CD14-positive monocyte (primary cell): ENCODE results near the gene ATPAF2. TPM values are rescaled to one million over a fixed set of nuclear protein-coding genes. Genes with fewer than 3 reads are reported as not detected.

ENCODE experiments used
- DNase-seq, 3 donors: peaks; one replicate each; pipeline ENCODE4 v3.0.0-alpha.2; 2011 to 2022
- H2AFZ ChIP-seq: 2 replicates; pipeline ENCODE4 v1.6.0; 2012; ENCODE audit warnings: mild to moderate bottlenecking, low read depth, low read length, inconsistent platforms; ENCODE audit not compliant: insufficient read depth, poor library complexity, severe bottlenecking
- H3K27ac ChIP-seq, 2 donors: 1 replicate in 1 of 2; 2 replicates in 1 of 2; pipeline ENCODE4 v1.5.1; 2012 to 2013; ENCODE audit warnings: low read length in 2 of 2, control low read depth in 1 of 2, inconsistent platforms in 1 of 2, low read depth in 1 of 2, mild to moderate bottlenecking in 1 of 2
- H3K27me3 ChIP-seq, 2 donors: one replicate each; pipeline versions ENCODE4 v1.6.0 to v1.6.1; 2011 to 2013; ENCODE audit warnings: low read length in 2 of 2; ENCODE audit not compliant: control insufficient read depth in 2 of 2, insufficient read depth in 2 of 2
- H3K36me3 ChIP-seq, 2 donors: replicated peaks in 1 of 2; 1 replicate in 1 of 2; 2 replicates in 1 of 2; pipeline versions ENCODE4 v1.5.1 to v1.6.1; 2012 to 2013; ENCODE audit warnings: low read length in 2 of 2, control low read depth in 1 of 2, inconsistent platforms in 1 of 2, mild to moderate bottlenecking in 1 of 2; ENCODE audit not compliant: insufficient read depth in 2 of 2, control insufficient read depth in 1 of 2
- H3K4me1 ChIP-seq, 2 donors: 1 replicate in 1 of 2; 2 replicates in 1 of 2; pipeline versions ENCODE4 v1.5.1 to v1.6.1; 2012 to 2013; ENCODE audit warnings: low read length in 2 of 2, control low read depth in 1 of 2, inconsistent platforms in 1 of 2, mild to moderate bottlenecking in 1 of 2, moderate library complexity in 1 of 2; ENCODE audit not compliant: insufficient read depth in 2 of 2, control insufficient read depth in 1 of 2
- H3K4me2 ChIP-seq: replicated peaks from 2 replicates; pipeline ENCODE3; 2012; ENCODE audit warnings: low read length, moderate library complexity, mild to moderate bottlenecking; ENCODE audit not compliant: poor library complexity, severe bottlenecking; ENCODE audit errors: extremely low read depth
- H3K4me3 ChIP-seq, 3 experiments: fragments of 200-600 bp in 1 of 3; sonication (generic) in 1 of 3; replicated peaks in 1 of 3; 1 replicate in 2 of 3; 2 replicates in 1 of 3; pipeline ENCODE4 v1.5.1; 2011 to 2013; ENCODE audit warnings: low read length in 3 of 3, mild to moderate bottlenecking in 3 of 3, control low read depth in 2 of 3, low read depth in 2 of 3, inconsistent platforms in 1 of 3, moderate library complexity in 1 of 3
- H3K79me2 ChIP-seq: 2 replicates; pipeline ENCODE4 v1.6.0; 2012; ENCODE audit warnings: mild to moderate bottlenecking, control low read depth, inconsistent platforms, low read length, moderate library complexity; ENCODE audit not compliant: insufficient read depth
- H3K9ac ChIP-seq: 2 replicates; pipeline ENCODE4 v1.6.0; 2017; ENCODE audit warnings: low read length, mild to moderate bottlenecking; ENCODE audit not compliant: insufficient read depth, poor library complexity, severe bottlenecking
- H3K9me3 ChIP-seq, 2 donors: replicated peaks in 1 of 2; 1 replicate in 1 of 2; 2 replicates in 1 of 2; pipeline versions ENCODE4 v1.5.1 to v1.6.1; 2012 to 2013; ENCODE audit warnings: low read length in 2 of 2, control low read depth in 1 of 2; ENCODE audit not compliant: control insufficient read depth in 1 of 2, insufficient read depth in 1 of 2
- H4K20me1 ChIP-seq: 2 replicates; pipeline ENCODE4 v1.6.0; 2012; ENCODE audit warnings: mild to moderate bottlenecking, low read length, control low read depth, moderate library complexity; ENCODE audit not compliant: insufficient read depth
- H3K27ac Mint-ChIP-seq, 7 donors: one replicate each; pipeline ENCODE4 v1.8.0; 2020; ENCODE audit warnings: mild to moderate bottlenecking in 7 of 7, mixed read lengths in 7 of 7, moderate library complexity in 6 of 7, inconsistent platforms in 2 of 7
- H3K27me3 Mint-ChIP-seq, 3 donors: one replicate each; pipeline ENCODE4 v1.8.0; 2021 to 2022; ENCODE audit warnings: low read depth in 3 of 3, mild to moderate bottlenecking in 3 of 3, mixed read lengths in 3 of 3, moderate library complexity in 3 of 3, inconsistent platforms in 1 of 3
- H3K36me3 Mint-ChIP-seq, 2 donors: one replicate each; pipeline ENCODE4 v1.8.0; 2020; ENCODE audit warnings: mixed read lengths in 2 of 2, inconsistent platforms in 1 of 2, mild to moderate bottlenecking in 1 of 2
- H3K4me1 Mint-ChIP-seq: one replicate; pipeline ENCODE4 v1.8.0; 2020; ENCODE audit warnings: mild to moderate bottlenecking, mixed read lengths
- H3K4me3 Mint-ChIP-seq, 2 donors: one replicate each; pipeline ENCODE4 v1.8.0; 2020; ENCODE audit warnings: mild to moderate bottlenecking in 2 of 2, mixed read lengths in 2 of 2, moderate library complexity in 1 of 2
- H3K9me3 Mint-ChIP-seq, 7 donors: one replicate each; pipeline ENCODE4 v1.8.0; 2020 to 2022; ENCODE audit warnings: mixed read lengths in 7 of 7, mild to moderate bottlenecking in 6 of 7, moderate library complexity in 6 of 7, inconsistent platforms in 2 of 7
- CTCF ChIP-seq: fragments of 200-600 bp; IDR thresholded peaks from one replicate; pipeline ENCODE4 v1.8.0; 2022; ENCODE audit warnings: antibody characterized with exemption, mild to moderate bottlenecking
- WGBS: methylation state at CpG from one replicate; pipeline ENCODE4 v1.1.5; 2013; ENCODE audit warnings: missing lambda C conversion rate; ENCODE audit not compliant: insufficient coverage; 5-methylcytosine and 5-hydroxymethylcytosine counted together
- intact Hi-C, 2 donors: fragments of 100-400 bp; cut with micrococcal nuclease; formaldehyde crosslinking; loops; one replicate each; pipeline versions ENCODE4 v1.15.0 to v1.15.1; 2023
- polyA plus RNA-seq, 3 donors: library from polyadenylated mRNA; depleted of rRNA in 1 of 3; unstranded in 2 of 3; stranded (reverse) in 1 of 3; fragments of 300-500 nt in 2 of 3; fragments of >200 nt in 1 of 3; fragmentation: Illumina TruSeq in 2 of 3; gene quantifications; 1 replicate in 2 of 3; 2 replicates in 1 of 3; pipeline ENCODE4 v1.2.3, GENCODE V29; 2012 to 2021

ATPAF2 gene
- polyA plus RNA-seq, 3 donors = 41.3 to 50.8 (median 44.9) TPM

GRCh38 chr17:18019838-18020154 is 19.2 kb downstream of the ATPAF2 start:
- TF ChIP-seq CTCF = no peak
- no peak for DNase-seq
- peaks cover 1% of the 10 kb centered on the region for H4K20me1 ChIP-seq
- H3K9me3 ChIP-seq = no peaks in the 10 kb centered on the region
- no peaks in the 10 kb centered on the region for H3K27me3 ChIP-seq
- H3K27ac Mint-ChIP-seq = no peak overlapping the region
- H3K4me3 ChIP-seq = no peak overlapping the region
- H3K36me3 ChIP-seq = peaks cover 79 to 96% of the 10 kb centered on the region in 2 donors
- intact Hi-C loops = loop anchor here in 1 of 2 donors (10.0 kb wide), 1 partner anchor 205 kb away; no protein-coding TSS in a partner anchor
- H3K27me3 Mint-ChIP-seq = peaks cover 0 to 1% (median 0%) of the 10 kb centered on the region in 3 donors
- peaks cover 0 to under 1% of the 10 kb centered on the region in 2 donors for H3K4me1 ChIP-seq
- no peak overlapping the region for H3K4me3 Mint-ChIP-seq
- peaks cover 69 to 90% of the 10 kb centered on the region in 2 donors for H3K36me3 Mint-ChIP-seq
- no peak overlapping the region for H3K9ac ChIP-seq
- H3K4me1 Mint-ChIP-seq = peaks cover under 1% of the 10 kb centered on the region
- H3K79me2 ChIP-seq = peaks cover 3% of the 10 kb centered on the region
- H3K9me3 Mint-ChIP-seq = no peaks in the 10 kb centered on the region
- no CpG with 5 or more reads among the region's 2 CpGs for WGBS
- no peak overlapping the region for H2AFZ ChIP-seq
- H3K4me2 ChIP-seq = no peak overlapping the region
- H3K27ac ChIP-seq = no peak overlapping the region

- no peaks in the 10 kb centered on the region for H3K27me3 ChIP-seq
- peaks cover 66 to 90% of the 10 kb centered on the region in 2 donors for H3K36me3 Mint-ChIP-seq
- H3K27ac Mint-ChIP-seq = no peak overlapping the region
- no peak overlapping the region for H3K4me3 ChIP-seq
- H3K4me2 ChIP-seq = no peak overlapping the region
- no peak overlapping the region for H3K9ac ChIP-seq
- H3K79me2 ChIP-seq = no peaks in the 10 kb centered on the region
- H3K4me1 Mint-ChIP-seq = no peaks in the 10 kb centered on the region
- intact Hi-C loops = no loop called here
- no peak overlapping the region for H3K4me3 Mint-ChIP-seq
- no peak overlapping the region for H3K27ac ChIP-seq
- no peak for DNase-seq
- WGBS = 94% methylated on average over 11 of the region's 15 CpGs
- no peaks in the 10 kb centered on the region for H4K20me1 ChIP-seq
- peaks cover 0 to 1% (median 0%) of the 10 kb centered on the region in 3 donors for H3K27me3 Mint-ChIP-seq
- no peak overlapping the region for H2AFZ ChIP-seq
- peaks cover 73 to 96% of the 10 kb centered on the region in 2 donors for H3K36me3 ChIP-seq
- no peak for TF ChIP-seq CTCF
- H3K9me3 ChIP-seq = no peaks in the 10 kb centered on the region
- no peaks in the 10 kb centered on the region for H3K4me1 ChIP-seq
- no peaks in the 10 kb centered on the region for H3K9me3 Mint-ChIP-seq
Observed at GRCh38 chr17:18018411-18018921, 20.5 kb downstream of the ATPAF2 start.
